Neural progenitor cell (in vitro differentiated cells): Measurements from ENCODE around the gene TICRR. TPM values are rescaled to one million over a fixed set of nuclear protein-coding genes. Genes with fewer than 3 reads are reported as not detected.

ENCODE experiments used
- DNase-seq: peaks from one replicate; pipeline ENCODE4 v3.0.0-alpha.2; 2016; ENCODE audit warnings: low spot score
- H2AFZ ChIP-seq: fragments of 200-600 bp; sonication (generic); replicated peaks from 2 replicates; pipeline ENCODE4 v1.6.1; 2016; ENCODE audit warnings: antibody characterized with exemption
- H3F3A ChIP-seq: fragments of 200-600 bp; sonication (generic); 2 replicates; pipeline ENCODE4 v1.6.1; 2016; ENCODE audit warnings: antibody characterized with exemption, low read depth
- H3K27ac ChIP-seq: fragments of 200-600 bp; sonication (generic); 2 replicates; pipeline ENCODE4 v1.5.1; 2016; ENCODE audit warnings: mild to moderate bottlenecking
- H3K27me3 ChIP-seq: fragments of 200-600 bp; sonication (generic); 2 replicates; pipeline ENCODE4 v1.6.1; 2016; ENCODE audit warnings: mild to moderate bottlenecking, moderate library complexity
- H3K36me3 ChIP-seq: fragments of 200-600 bp; sonication (generic); 2 replicates; pipeline ENCODE4 v1.5.1; 2016
- H3K4me1 ChIP-seq: fragments of 200-600 bp; sonication (generic); 2 replicates; pipeline ENCODE4 v1.6.1; 2016; ENCODE audit warnings: mixed run types
- H3K4me2 ChIP-seq: fragments of 200-600 bp; sonication (generic); 2 replicates; pipeline ENCODE4 v1.6.1; 2016
- H3K4me3 ChIP-seq: fragments of 200-600 bp; sonication (generic); 2 replicates; pipeline ENCODE4 v1.5.1; 2016
- H3K79me2 ChIP-seq: fragments of 200-600 bp; sonication (generic); 2 replicates; pipeline ENCODE4 v1.6.1; 2016; ENCODE audit warnings: low read depth
- H3K9ac ChIP-seq: fragments of 200-600 bp; sonication (generic); 2 replicates; pipeline ENCODE4 v1.6.1; 2016
- H3K9me3 ChIP-seq: fragments of 200-600 bp; sonication (generic); 2 replicates; pipeline ENCODE4 v1.5.1; 2016; ENCODE audit warnings: low read depth
- H4K20me1 ChIP-seq: fragments of 200-600 bp; sonication (generic); 2 replicates; pipeline ENCODE4 v1.6.1; 2016; ENCODE audit warnings: low read depth
- H3K27ac Mint-ChIP-seq: 3 replicates; pipeline ENCODE4 v1.8.0; 2021; ENCODE audit warnings: mixed read lengths
- H3K27me3 Mint-ChIP-seq: 2 replicates; pipeline ENCODE4 v1.8.0; 2022; ENCODE audit warnings: low read depth, mild to moderate bottlenecking, inconsistent platforms, moderate library complexity, mixed read lengths; ENCODE audit not compliant: insufficient read depth
- H3K36me3 Mint-ChIP-seq: 3 replicates; pipeline ENCODE4 v1.8.0; 2021; ENCODE audit warnings: mixed read lengths
- H3K4me1 Mint-ChIP-seq: 3 replicates; pipeline ENCODE4 v1.8.0; 2021; ENCODE audit warnings: mixed read lengths
- H3K4me3 Mint-ChIP-seq: 3 replicates; pipeline ENCODE4 v1.8.0; 2021; ENCODE audit warnings: mild to moderate bottlenecking, moderate library complexity, mixed read lengths
- H3K9me3 Mint-ChIP-seq: 3 replicates; pipeline ENCODE4 v1.8.0; 2020; ENCODE audit warnings: mixed read lengths
- CTCF ChIP-seq: fragments of 200-600 bp; sonication (generic); IDR thresholded peaks from 2 replicates; pipeline ENCODE4 v1.5.1; 2017; ENCODE audit warnings: antibody characterized with exemption, mild to moderate bottlenecking
- EZH2 ChIP-seq: fragments of 200-600 bp; sonication (generic); IDR thresholded peaks from 2 replicates; pipeline ENCODE4 v1.6.1; 2017; ENCODE audit warnings: antibody characterized with exemption, mild to moderate bottlenecking, moderate library complexity
- EZH2phosphoT487 ChIP-seq: fragments of 200-600 bp; sonication (generic); IDR thresholded peaks from 2 replicates; pipeline ENCODE4 v1.6.1; 2017; ENCODE audit warnings: antibody characterized with exemption
- total RNA-seq: library from RNA; depleted of rRNA; stranded (reverse); fragments of >200 nt; gene quantifications from 2 replicates; pipeline ENCODE4 v1.2.3, GENCODE V29; 2015; ENCODE audit warnings: low replicate concordance

TICRR gene
- total RNA-seq, 1 donor from 2014 or later = 19.6 TPM

GRCh38 chr15:89669309-89669865 is 94.1 kb downstream of the TICRR start:
- Mint-ChIP-seq H3K4me1 (peaks cover 14% of the 10 kb centered on the region), H3K4me3 (no peak overlapping the region), H3K9me3 (no peaks in the 10 kb centered on the region), H3K27ac (no peak overlapping the region), H3K27me3 (peaks cover 11% of the 10 kb centered on the region), H3K36me3 (no peaks in the 10 kb centered on the region)
- Histone ChIP-seq H3K9me3 (no peaks in the 10 kb centered on the region), H3K27me3 (peaks cover 17% of the 10 kb centered on the region), H3K4me3 (no peak overlapping the region), H3K4me2 (no peak overlapping the region), H3F3A (peaks cover 18% of the 10 kb centered on the region), H3K79me2 (no peaks in the 10 kb centered on the region), H3K36me3 (no peaks in the 10 kb centered on the region), H3K9ac (no peak overlapping the region), H3K4me1 (peaks cover 13% of the 10 kb centered on the region), H2AFZ (no peak overlapping the region), H4K20me1 (no peaks in the 10 kb centered on the region), H3K27ac (no peak overlapping the region)
- no peak for TF ChIP-seq EZH2
- TF ChIP-seq CTCF = no peak
- no peak for TF ChIP-seq EZH2phosphoT487
- DNase-seq = no peak

GRCh38 chr15:89669941-89670340 is 94.7 kb downstream of the TICRR start:
- peaks cover 12% of the 10 kb centered on the region for H3K27me3 ChIP-seq
- no peak for TF ChIP-seq EZH2
- TF ChIP-seq CTCF = no peak
- no peak for TF ChIP-seq EZH2phosphoT487
- peaks cover 11% of the 10 kb centered on the region for H3K4me1 ChIP-seq
- peaks cover 9% of the 10 kb centered on the region for H3K27me3 Mint-ChIP-seq
- H3K79me2 ChIP-seq = no peaks in the 10 kb centered on the region
- no peaks in the 10 kb centered on the region for H3K36me3 Mint-ChIP-seq
- no peaks in the 10 kb centered on the region for H4K20me1 ChIP-seq
- H3K9me3 ChIP-seq = no peaks in the 10 kb centered on the region
- H3K4me3 ChIP-seq = no peak overlapping the region
- H3F3A ChIP-seq = peaks cover 15% of the 10 kb centered on the region
- H3K4me1 Mint-ChIP-seq = peaks cover 8% of the 10 kb centered on the region
- H3K4me2 ChIP-seq = no peak overlapping the region
- DNase-seq = no peak
- no peak overlapping the region for H2AFZ ChIP-seq
- no peaks in the 10 kb centered on the region for H3K9me3 Mint-ChIP-seq
- H3K27ac ChIP-seq = no peak overlapping the region
- H3K27ac Mint-ChIP-seq = no peak overlapping the region
- H3K9ac ChIP-seq = no peak overlapping the region
- H3K4me3 Mint-ChIP-seq = no peak overlapping the region
- no peaks in the 10 kb centered on the region for H3K36me3 ChIP-seq

GRCh38 chr15:89670971-89671560 is 95.8 kb downstream of the TICRR start:
- Histone ChIP-seq H3K9ac (no peak overlapping the region), H3F3A (peaks cover 6% of the 10 kb centered on the region), H3K9me3 (no peaks in the 10 kb centered on the region), H4K20me1 (no peaks in the 10 kb centered on the region), H3K4me2 (no peak overlapping the region), H3K27ac (no peak overlapping the region), H3K4me3 (no peak overlapping the region), H3K79me2 (no peaks in the 10 kb centered on the region), H3K36me3 (no peaks in the 10 kb centered on the region), H2AFZ (no peak overlapping the region), H3K27me3 (peaks cover 2% of the 10 kb centered on the region), H3K4me1 (peaks cover 3% of the 10 kb centered on the region)
- Mint-ChIP-seq H3K27ac (no peak overlapping the region), H3K36me3 (no peaks in the 10 kb centered on the region), H3K9me3 (no peaks in the 10 kb centered on the region), H3K27me3 (peaks cover 9% of the 10 kb centered on the region), H3K4me3 (no peak overlapping the region), H3K4me1 (peaks cover 6% of the 10 kb centered on the region)
- TF ChIP-seq EZH2phosphoT487 (no peak), EZH2 (no peak), CTCF (no peak)
- DNase-seq = no peak
